A204.1 (cell line): Measurements from ENCODE around the gene ZNF174.

Experiments used
- FAIRE-seq: peaks from 2 replicates; lab custom pipeline; 2012; peaks lifted over from hg19 to GRCh38; lab: Jason Lieb, UNC

ZNF174 gene

DNA sequence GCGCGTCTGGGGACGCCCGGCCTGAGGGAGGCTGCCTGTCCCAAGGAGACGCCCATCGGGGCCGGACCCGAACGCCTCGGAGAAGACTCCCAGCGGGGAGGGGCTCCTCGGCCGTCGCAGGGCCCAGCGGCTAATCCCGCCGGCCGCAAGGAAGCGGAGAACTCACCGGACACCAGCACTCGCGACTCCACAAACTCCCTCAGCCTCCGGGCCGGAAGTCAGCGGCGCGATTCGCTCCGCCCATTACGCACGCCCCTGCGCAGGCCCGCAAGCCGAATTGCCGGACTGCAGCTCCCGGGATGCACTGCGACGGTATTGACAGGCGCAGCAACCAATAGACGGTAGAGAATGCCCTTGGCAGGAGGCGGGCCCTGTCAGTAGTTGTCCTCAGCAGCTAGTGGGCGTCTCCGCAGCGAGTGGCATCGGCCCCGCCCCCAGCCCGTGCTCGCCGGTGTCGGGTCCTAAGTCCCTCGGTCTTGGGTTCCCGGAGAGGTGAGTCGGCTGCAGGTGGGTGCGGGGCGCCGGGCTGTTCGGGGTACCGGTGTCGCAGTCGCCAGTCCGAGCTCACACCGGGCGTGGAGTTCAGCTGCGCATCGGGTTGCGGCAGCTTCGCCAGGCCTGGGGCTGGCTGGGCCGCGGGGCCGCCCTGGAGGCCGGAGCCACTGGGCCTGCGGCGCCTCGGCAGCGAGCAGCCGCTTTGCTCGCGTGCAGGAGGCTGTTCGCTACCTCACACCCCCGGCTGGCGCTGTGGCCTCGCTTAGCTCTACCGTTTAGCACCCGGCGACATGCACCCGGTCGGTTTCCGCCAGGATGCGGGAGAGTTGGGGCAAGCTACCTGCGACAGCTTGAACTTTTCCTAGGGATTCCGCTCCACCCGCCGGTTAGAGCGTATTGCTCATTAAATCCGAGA is at the start of gene ZNF174, which contains the start of gene ZSCAN32:
Gene ZNF174, plus strand, starts transcription at position 437 of the 910 bp plus-strand sequence. CDS start 790 bp downstream, outside the sequence.
Gene ZSCAN32, minus strand, starts transcription at position 226 of the 910 bp plus-strand sequence. CDS start 3,447 bp downstream, outside the sequence.
- peak; percentile 95 for FAIRE-seq

DNA sequence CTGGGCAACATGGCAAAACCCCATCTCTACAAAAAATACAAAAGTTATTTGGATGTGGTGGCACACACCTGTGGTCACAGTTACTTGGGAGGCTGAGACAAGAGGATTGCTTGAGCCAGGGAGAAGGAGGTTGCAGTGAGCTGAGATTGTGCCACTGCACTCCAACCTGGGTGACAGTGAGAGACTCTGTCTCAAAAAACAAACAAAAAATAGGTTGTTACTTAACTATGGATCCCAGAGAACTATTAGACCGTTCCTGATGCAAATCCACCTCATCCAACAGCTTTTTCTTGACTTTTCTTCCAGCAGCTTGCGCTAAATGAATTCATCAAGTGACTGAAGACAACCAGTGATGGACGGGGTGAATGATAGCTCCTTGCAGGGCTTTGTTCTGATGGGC is 45.4 kb upstream of the ZNF174 start, which contains the start of gene OR2C1:
Gene OR2C1, plus strand, starts transcription at position 301 of the 400 bp plus-strand sequence. Its CDS starts 52 bp downstream, at position 353.
- no peak for FAIRE-seq

DNA sequence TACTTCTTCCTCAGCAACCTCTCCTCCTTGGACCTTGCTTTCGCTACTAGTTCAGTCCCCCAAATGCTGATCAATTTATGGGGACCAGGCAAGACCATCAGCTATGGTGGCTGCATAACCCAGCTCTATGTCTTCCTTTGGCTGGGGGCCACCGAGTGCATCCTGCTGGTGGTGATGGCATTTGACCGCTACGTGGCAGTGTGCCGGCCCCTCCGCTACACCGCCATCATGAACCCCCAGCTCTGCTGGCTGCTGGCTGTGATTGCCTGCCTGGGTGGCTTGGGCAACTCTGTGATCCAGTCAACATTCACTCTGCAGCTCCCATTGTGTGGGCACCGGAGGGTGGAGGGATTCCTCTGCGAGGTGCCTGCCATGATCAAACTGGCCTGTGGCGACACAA is 44.9 kb upstream of the ZNF174 start:
- no peak for FAIRE-seq

DNA sequence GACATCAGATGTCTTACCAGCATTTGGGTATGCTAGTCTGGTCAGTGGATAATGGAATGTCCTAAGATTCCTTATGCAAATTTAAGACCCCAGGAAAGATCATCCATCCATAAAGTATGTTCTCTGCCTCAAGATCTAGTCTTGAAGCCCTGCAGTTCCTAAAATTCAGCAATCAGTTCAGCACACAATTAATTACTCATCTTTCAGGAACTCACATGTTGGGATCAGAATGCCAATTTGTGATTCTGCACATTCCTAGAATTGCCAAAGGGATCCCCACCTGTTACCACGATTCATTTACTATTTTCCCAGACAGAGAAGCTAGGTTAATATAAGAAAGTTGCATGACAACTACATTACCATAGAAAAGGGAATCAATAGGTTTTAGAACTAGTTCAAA is 42.1 kb upstream of the ZNF174 start:
- FAIRE-seq = no peak

DNA sequence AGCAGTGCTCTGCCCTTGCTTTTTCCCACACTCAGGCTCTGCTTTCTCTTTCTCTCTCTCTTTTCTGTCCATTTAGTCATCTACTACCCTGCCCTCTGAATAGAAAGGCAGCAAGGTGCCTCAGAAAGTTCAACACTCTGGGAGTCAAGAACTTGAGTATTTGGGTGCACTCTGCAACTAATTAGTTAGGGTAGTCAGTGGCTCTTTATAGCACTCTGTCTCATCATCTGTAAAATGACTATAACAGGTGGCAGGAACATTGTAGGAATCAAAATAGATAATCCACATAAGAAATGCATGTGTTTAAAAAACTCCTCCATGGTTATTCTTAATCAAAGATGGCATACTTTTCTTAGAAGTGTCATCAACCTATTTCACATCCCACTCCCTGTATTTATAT is 38.1 kb upstream of the ZNF174 start:
- FAIRE-seq = no peak

DNA sequence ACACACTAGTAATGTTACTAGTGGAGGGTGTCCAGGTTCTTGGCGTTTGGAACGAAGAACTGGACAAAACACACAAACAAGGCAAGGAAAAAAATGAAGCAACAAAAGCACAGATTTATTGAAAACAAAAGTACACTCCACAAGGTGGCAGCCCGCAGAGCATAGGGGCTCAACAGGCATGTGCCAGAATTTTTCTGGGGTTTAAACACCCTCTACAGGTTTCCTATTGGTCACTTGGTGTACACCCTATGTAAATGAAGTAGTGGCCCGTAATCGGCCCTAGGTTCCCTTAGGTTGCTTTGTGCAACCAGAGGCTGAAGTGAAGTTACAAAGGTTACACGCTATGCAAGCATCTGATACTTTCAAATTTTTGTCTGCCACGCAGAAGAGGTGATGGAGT is 37.2 kb upstream of the ZNF174 start:
- FAIRE-seq = no peak

DNA sequence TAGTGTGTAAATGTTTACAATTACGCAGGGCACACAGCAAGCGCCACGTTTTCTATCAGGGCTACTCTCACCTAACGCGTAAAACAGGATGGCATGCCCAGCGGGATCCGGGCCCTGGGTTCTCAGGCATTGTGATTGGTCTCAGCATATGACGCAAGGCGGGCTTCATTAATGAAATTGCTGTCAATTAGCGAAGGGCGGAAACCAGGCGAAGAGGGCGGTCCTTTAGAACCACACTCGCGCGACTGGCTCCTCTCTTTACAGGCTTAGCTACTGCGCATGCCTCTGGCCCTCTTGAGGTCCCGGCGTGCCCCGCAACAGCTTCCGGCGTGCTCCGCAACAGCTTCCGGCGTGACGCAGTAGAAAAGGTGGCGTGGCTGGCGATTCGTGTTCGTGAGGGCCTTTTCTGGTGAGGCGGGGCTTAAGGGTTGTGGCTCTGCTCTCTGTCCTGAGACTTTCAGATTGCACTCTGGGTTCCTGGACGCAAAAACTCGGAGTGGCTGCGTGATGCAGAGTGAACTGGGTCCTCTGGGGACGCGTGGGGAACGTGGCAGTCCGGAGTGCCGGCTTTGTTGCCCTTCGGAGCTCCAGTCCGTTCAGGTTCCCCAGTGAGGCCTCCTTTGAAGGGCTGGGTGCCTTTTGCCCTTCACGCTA is 36.1 kb upstream of the ZNF174 start:
- peak; percentile 89 for FAIRE-seq

DNA sequence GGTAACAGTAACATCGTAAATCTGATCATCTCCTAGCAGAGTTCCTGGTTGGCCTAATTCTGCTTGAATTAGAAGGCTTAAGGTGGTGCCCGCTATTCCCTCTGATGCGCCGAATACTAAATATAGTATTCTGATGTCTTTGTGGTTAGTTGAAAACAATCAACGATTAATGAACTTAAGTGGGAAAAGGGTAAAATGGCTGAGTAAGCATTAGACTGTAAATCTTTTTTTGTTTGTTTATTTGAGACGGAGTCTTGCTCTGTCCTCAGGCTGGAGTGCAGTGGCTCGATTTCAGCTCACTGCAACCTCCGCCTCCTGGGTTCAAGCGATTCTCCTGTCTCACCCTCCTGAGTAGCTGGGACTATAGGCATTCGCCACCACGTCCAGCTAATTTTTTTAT is 31.9 kb upstream of the ZNF174 start:
- no peak for FAIRE-seq

DNA sequence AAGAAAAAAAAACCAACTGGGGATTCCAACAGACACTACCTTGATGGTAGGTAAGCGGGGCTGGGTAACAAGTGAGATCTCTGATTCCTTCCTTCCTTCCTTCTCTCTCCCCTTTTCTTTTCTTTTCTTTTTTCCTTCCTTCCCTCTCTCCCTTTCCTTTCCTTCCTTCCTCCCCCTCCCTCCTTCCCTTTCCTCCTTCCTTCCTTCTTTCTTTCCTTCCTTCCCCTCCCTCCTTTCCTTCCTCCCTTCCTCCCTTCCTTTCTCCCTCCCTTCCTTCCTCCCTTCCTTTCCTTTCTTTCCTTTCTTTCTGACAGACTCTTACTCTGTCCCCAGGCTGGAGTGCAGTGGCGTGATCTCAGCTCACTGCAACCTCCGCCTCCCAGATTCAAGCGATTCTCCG is 25.3 kb upstream of the ZNF174 start:
- no peak for FAIRE-seq

DNA sequence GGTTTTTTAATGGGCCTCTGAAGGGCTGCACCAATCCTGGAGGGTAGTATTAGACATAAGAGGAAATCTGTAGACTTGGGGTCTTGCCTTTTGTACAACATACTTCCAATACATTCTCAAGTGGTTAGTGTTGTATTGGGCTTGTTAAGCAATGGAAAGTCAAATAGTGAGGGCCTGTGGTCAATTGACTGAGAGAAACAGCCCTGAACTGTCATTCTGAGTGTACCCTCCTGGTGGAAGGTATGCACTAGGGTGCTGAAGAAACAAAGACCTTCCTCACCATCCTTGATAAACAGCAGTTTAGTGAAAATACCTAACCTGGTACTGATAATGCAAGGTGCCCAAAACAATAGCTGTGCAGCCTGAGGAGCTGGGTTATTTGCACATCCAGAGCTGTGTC is 23.1 kb upstream of the ZNF174 start:
- no peak for FAIRE-seq

DNA sequence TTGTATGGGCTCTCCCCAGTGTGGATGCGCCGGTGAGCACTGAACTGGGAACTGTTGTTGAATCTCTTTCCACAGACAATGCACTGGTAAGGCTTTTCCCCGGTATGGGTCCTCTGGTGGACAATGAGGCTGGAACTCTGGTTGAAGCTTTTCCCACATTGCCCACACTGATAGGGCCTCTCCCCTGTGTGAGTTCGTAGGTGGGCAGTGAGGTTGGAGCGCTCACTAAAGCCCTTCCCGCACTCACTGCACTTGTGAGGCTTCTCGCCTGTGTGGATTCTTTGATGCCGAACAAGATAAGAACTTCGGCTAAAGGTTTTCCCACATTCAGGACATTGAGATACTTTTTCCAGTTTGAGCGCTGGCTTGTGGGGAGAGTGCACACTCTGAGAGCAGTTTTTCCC is 18.0 kb upstream of the ZNF174 start:
- FAIRE-seq = no peak

DNA sequence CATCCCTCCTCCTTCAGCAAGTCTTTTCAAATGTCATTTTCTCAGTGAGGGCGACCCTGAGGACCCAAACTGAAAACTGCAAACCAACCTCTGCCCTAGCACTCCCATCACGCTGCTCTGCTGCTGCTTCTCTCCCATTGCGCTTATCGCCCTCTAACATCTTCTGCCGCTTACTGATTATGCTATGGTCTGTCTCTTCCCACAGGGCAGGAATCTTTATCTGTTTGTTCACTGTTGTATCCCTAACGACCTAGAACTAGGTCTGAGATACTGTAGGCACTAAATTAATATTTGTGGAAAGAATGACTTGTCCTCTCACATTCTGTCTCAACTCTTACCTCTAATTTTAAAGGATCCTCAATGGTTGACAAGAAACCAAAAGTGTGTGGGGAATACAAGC is 12.7 kb upstream of the ZNF174 start:
- no peak for FAIRE-seq

DNA sequence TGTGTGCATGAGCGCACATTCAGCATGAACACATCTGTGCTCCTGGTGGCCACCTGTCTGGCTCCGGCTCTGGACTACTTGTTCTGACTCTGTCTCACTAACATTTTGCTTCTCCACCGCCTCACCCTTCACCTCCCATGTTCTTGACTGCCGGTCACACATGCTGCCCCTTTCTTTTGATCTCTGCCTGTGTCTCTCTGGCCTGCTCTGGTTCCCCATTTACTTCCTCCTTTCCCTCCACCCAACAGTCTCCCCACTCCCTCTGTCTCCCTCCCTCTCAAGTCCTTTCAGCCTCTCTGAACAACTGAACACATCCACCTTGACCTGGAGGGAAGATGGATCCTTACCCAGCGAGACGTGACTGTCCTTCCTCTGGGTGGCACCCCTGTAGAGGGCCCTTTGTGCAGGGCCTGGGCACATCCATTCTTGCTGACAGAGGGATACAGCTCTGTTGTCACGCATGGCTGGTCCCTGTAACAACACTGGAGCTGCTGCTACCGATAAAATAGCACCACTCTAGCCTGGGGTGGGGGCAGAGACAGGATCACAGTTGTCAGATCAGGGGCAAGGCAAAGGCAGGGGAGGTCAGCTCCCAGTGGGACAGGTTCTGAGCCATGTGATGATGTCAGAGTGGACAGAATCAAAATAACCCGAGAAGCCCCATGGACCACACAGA is 11.2 kb upstream of the ZNF174 start:
- FAIRE-seq = no peak

DNA sequence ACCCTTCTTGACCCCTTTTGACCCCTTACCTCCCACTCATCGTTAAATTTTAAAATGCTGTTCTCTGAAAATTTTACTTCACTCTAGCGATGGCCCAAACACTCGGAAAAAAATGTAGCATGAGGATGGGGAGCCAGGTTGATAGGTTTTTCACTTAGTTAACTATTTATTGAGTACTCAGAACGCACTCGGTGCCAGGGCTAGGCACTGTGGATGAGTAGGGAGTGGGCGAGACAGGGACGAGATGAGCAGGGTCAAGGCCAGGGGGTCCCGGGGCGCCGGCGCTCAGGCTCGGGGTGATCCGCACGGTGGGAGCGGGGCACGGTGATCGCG is 603 bp upstream of the ZNF174 start:
- FAIRE-seq = no peak

DNA sequence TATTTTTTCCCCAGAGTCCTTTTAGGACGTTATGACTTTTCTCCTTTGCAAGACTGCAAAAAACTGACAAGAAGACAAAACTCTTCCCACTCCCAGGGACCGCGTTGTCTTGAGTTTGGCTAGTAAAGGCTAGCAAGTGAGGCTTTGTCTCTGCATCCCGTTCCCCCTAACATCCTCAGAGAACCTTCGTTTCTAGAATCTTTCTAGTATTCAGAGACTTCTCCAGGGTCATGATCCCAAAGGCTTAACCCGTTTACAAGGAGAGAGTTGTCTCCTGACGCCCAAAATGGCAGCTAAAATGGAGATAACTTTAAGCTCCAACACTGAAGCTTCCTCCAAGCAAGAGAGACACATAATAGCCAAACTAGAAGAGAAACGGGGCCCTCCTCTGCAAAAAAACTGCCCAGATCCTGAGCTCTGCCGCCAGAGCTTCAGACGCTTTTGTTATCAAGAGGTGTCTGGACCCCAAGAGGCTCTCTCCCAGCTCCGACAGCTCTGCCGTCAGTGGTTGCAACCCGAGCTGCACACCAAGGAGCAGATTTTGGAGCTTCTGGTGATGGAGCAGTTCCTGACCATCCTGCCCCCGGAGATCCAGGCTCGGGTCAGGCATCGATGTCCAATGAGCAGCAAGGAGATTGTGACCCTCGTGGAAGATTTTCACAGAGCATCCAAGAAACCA is 843 bp downstream of the ZNF174 start:
- no peak for FAIRE-seq

DNA sequence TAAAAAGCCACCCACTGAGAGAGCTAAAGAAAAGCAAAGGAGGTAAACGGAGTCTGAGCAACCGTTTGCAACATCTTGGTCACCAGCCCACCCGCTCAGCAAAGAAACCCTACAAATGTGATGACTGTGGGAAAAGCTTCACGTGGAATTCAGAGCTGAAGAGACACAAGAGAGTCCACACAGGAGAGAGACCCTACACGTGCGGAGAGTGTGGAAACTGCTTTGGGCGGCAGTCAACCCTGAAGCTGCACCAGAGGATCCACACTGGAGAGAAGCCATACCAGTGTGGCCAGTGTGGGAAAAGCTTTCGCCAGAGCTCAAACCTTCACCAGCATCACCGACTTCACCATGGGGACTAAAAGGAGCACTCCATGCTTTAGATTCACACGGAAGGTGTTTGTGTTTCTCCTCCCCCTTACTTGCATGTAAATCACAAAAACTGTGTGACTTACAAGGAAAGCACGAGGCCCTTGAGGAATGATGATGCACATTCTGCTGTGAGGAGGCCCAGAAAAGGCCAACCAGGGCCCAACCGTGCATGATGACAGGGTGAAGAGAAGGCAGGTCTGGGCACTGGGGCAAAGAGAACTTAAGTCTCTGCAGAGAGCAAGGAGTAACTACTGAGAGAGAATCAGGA is 7.7 kb downstream of the ZNF174 start:
- no peak for FAIRE-seq

DNA sequence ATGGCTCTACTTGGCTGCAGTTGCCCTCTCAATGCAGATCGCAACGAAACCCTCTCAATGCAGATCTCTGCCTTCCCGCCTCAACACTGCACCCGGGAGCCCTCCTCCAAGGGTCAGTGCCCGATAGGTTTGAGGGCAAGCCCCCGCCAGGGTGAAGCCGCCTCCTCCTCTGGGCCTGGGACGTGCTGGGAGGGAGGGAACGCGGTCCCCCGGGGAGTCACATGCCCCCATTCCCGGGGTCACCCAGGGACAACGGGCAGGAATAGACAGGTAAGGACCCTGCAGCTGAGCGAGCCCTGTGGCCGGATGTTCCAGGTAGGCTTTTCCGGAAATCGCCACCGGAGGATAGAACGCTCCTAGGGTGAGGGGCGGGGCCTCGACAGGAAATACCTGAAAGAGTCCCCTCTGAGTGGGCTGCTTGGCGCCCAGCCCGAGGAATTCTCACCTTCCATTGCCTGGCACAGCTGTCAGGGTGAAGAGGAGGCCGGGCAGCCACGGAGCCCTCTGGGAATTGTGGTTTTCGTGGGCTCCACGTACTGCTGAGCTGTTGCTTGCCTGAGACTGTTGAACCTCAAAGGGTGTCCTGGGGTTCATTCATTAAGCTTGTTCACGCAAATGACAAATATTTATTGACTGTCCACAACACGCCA is 12.8 kb downstream of the ZNF174 start:
- no peak for FAIRE-seq

DNA sequence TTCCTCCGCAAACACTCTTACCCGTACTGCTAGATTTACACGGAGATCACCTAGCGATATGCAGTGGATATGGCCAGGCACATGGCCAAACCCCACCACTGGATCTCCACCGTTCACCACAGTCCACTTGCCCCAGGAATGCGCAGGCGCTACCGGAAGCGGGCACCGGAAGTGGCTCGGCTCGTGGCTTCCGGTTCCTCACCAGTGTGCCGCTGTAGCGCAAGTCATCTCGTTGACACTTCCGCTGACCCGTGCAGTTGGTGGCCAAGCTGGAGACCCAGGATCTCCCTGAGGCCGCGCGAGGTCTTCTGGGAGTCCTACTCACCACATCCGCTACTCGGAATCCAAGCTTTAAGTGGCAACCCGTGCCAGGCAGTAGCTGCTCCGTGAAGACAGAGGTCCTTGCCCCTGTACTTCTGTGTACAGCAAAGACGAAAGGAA is 30.8 kb downstream of the ZNF174 start:
- FAIRE-seq = no peak

DNA sequence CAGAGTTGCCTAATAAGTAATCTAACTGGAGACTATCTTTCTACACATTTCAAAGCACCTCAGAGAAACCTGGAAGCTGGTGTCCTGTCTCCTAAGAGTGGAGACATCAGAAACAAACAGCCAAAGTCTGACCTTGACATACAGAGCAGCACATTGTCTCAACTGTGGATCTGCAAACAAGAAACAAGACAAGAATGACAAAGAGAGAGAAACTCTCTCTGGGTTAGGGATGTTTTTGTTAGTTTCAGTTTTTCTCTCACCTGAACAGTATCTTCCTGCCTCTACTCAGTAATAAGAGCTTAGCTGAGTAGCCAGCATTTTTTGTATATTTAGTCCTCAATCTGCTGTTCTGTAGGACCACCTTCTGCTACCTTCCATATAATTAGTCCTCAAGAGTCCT is 33.4 kb downstream of the ZNF174 start:
- FAIRE-seq = no peak

DNA sequence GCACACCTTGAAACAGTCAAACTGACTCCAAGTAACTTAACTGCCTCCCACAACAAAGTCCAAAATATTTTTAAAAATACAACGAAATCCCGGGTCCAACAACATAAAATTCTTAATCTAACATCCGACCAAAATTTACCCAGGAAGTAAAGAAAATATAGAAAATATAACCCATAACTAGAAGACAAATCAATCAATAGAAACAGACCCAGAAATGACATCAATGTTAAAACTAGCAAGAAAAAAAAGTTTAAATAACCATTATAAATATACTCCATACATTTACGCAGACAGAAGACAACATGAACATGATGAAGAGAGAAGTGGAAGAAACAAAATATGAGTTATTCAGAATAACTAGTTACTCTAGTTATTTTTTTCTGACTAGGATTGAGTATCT is 38.6 kb downstream of the ZNF174 start:
- no peak for FAIRE-seq
